Calu3 (cell line): ENCODE data around the gene RUVBL1. TPM values are rescaled to one million over a fixed set of nuclear protein-coding genes. Genes with fewer than 3 reads are reported as not detected.

Experiments used
- BruUV-seq: library from RNA; stranded (reverse); fragments of 400-500 nt; replicated peaks from 2 replicates; lab custom pipeline; 2021; lab: Mats Ljungman, UMichigan
- CTCF ChIA-PET: fragments of 300-600 bp; sonication (Branson Sonifier 250); formaldehyde crosslinking; loops from one replicate; lab custom pipeline; 2022; ENCODE audit warnings: antibody characterized with exemption; lab: Charles Lee
- DNase-seq: peaks from one replicate; pipeline ENCODE4 v3.0.0; 2022
- H3K27ac Mint-ChIP-seq: one replicate; pipeline ENCODE4 v1.8.0; 2022; ENCODE audit warnings: mixed read lengths; ENCODE audit not compliant: unreplicated experiment
- H3K27me3 Mint-ChIP-seq: one replicate; pipeline ENCODE4 v1.8.0; 2022; ENCODE audit warnings: mixed read lengths; ENCODE audit not compliant: unreplicated experiment
- H3K36me3 Mint-ChIP-seq: one replicate; pipeline ENCODE4 v1.8.0; 2022; ENCODE audit warnings: mild to moderate bottlenecking, moderate library complexity, mixed read lengths; ENCODE audit not compliant: insufficient read depth, unreplicated experiment
- H3K4me1 Mint-ChIP-seq: one replicate; pipeline ENCODE4 v1.8.0; 2022; ENCODE audit warnings: mild to moderate bottlenecking, low read depth, mixed read lengths; ENCODE audit not compliant: unreplicated experiment
- H3K4me3 Mint-ChIP-seq: one replicate; pipeline ENCODE4 v1.8.0; 2022; ENCODE audit warnings: mild to moderate bottlenecking, low read depth, moderate library complexity, mixed read lengths; ENCODE audit not compliant: unreplicated experiment
- H3K9me3 Mint-ChIP-seq: one replicate; pipeline ENCODE4 v1.8.0; 2022; ENCODE audit warnings: low read depth, mixed read lengths; ENCODE audit not compliant: unreplicated experiment
- CTCF ChIP-seq: fragments of 200-600 bp; IDR thresholded peaks from one replicate; pipeline ENCODE4 v1.8.0; 2022; ENCODE audit warnings: antibody characterized with exemption; ENCODE audit not compliant: unreplicated experiment
- intact Hi-C: fragments of 100-400 bp; cut with micrococcal nuclease; formaldehyde crosslinking; loops from one replicate; pipeline ENCODE4 v1.10.0; 2022; ENCODE audit not compliant: unreplicated experiment
- total RNA-seq: library from RNA; stranded (reverse); gene quantifications from 2 replicates; pipeline ENCODE4 v1.2.3, GENCODE V29; 2022

Gene RUVBL1
- total RNA-seq, 1 experiment from 2014 or later, result 167 TPM

GRCh38 chr3:128107834-128108233 lies 15.8 kb downstream of the RUVBL1 start:
- Mint-ChIP-seq H3K27me3 (no peaks in the 10 kb centered on the region), H3K4me3 (no peak overlapping the region), H3K9me3 (no peaks in the 10 kb centered on the region), H3K27ac (no peak overlapping the region), H3K4me1 (peaks cover 9% of the 10 kb centered on the region), H3K36me3 (peaks cover 34% of the 10 kb centered on the region)
- DNase-seq, result no peak
- intact Hi-C loops, result no loop called here
- BruUV-seq, result no TSS peak
- no peak for TF ChIP-seq CTCF
- CTCF ChIA-PET, result no interaction called here

GRCh38 chr3:128103136-128103676 lies 20.4 kb downstream of the RUVBL1 start:
- Mint-ChIP-seq H3K4me1 (peaks cover 16% of the 10 kb centered on the region), H3K9me3 (no peaks in the 10 kb centered on the region), H3K36me3 (peaks cover 54% of the 10 kb centered on the region), H3K4me3 (no peak overlapping the region), H3K27ac (no peak overlapping the region), H3K27me3 (no peaks in the 10 kb centered on the region)
- CTCF ChIA-PET, result interaction anchor here (1.3 kb wide), 2 partner anchors 8 to 24 kb away, joined by 3 to 4 read pairs; no protein-coding TSS in a partner anchor
- intact Hi-C loops, result no loop called here
- no peak for TF ChIP-seq CTCF
- BruUV-seq, result no TSS peak
- no peak for DNase-seq

- intact Hi-C loops, result no loop called here
- DNase-seq, result no peak
- no peak for TF ChIP-seq CTCF
- Mint-ChIP-seq H3K9me3 (no peaks in the 10 kb centered on the region), H3K4me1 (peaks cover 23% of the 10 kb centered on the region), H3K27me3 (no peaks in the 10 kb centered on the region), H3K4me3 (no peak overlapping the region), H3K27ac (no peak overlapping the region), H3K36me3 (peaks cover 73% of the 10 kb centered on the region)
- BruUV-seq, result no TSS peak
- CTCF ChIA-PET, result interaction anchor here (1.1 kb wide), 1 partner anchor 19 kb away, joined by 3 read pairs; no protein-coding TSS in a partner anchor
These were observed 23.0 kb downstream of the RUVBL1 start for GRCh38 chr3:128100638-128101037.

GRCh38 chr3:128100161-128100560 lies 23.5 kb downstream of the RUVBL1 start:
- H3K36me3 Mint-ChIP-seq, result peaks cover 74% of the 10 kb centered on the region
- CTCF ChIA-PET, result interaction anchor here (1.1 to 1.2 kb wide), 2 partner anchors 19 to 23 kb away, joined by 3 to 4 read pairs; no protein-coding TSS in a partner anchor
- BruUV-seq, result no TSS peak
- H3K27ac Mint-ChIP-seq, result no peak overlapping the region
- intact Hi-C loops, result no loop called here
- H3K9me3 Mint-ChIP-seq, result no peaks in the 10 kb centered on the region
- no peaks in the 10 kb centered on the region for H3K27me3 Mint-ChIP-seq
- no peak for DNase-seq
- no peak overlapping the region for H3K4me3 Mint-ChIP-seq
- H3K4me1 Mint-ChIP-seq, result peaks cover 23% of the 10 kb centered on the region
- no peak for TF ChIP-seq CTCF
